HepG2 (cell line): ENCODE data around the gene PDLIM5.

Experiments
- EED ChIP-seq: sonication (generic); formaldehyde crosslinking; IDR thresholded peaks from 2 replicates; pipeline ENCODE4 v1.5.0; 2020; ENCODE audit warnings: mild to moderate bottlenecking, missing genetic modification reagents
- FOXA1 ChIP-seq, 2 experiments: fragments of 450-650 bp in 1 of 2; sonication (generic) in 1 of 2; formaldehyde crosslinking in 1 of 2; IDR thresholded peaks; 2 replicates each; pipeline versions ENCODE4 v1.4.0 to v1.6.1; 2016 to 2020; ENCODE audit warnings: missing genetic modification reagents in 1 of 2
- HCFC1 ChIP-seq: fragments of 150-350 bp; IDR thresholded peaks from 2 replicates; pipeline ENCODE4 v1.6.1; 2014; ENCODE audit warnings: low read depth, low read length
- POLR2A ChIP-seq, 2 experiments: IDR thresholded peaks; 2 replicates each; pipeline ENCODE4 v1.6.1; 2011; ENCODE audit warnings: low read depth in 2 of 2, low read length in 2 of 2, mild to moderate bottlenecking in 1 of 2, moderate library complexity in 1 of 2; ENCODE audit not compliant: insufficient read depth in 1 of 2
- SIN3A ChIP-seq: IDR thresholded peaks from 2 replicates; pipeline ENCODE4 v1.6.1; 2011; ENCODE audit warnings: low read depth, mild to moderate bottlenecking, control low read depth, low read length, borderline replicate concordance
- ZNF124 ChIP-seq: sonication (generic); formaldehyde crosslinking; IDR thresholded peaks from 2 replicates; pipeline ENCODE4 v1.4.0; 2020; ENCODE audit warnings: missing genetic modification reagents
- ZNF207 ChIP-seq: fragments of 450-650 bp; IDR thresholded peaks from 2 replicates; pipeline ENCODE4 v1.6.1; 2016; ENCODE audit warnings: antibody characterized with exemption, borderline replicate concordance
- ZNF274 ChIP-seq: sonication (generic); formaldehyde crosslinking; IDR thresholded peaks from 2 replicates; pipeline ENCODE4 v1.5.1; 2020; ENCODE audit warnings: mild to moderate bottlenecking, missing genetic modification reagents
- TF ChIP-seq, protein P1 (sequence below): sonication (generic); formaldehyde crosslinking; IDR thresholded peaks from 2 replicates; pipeline ENCODE4 v1.5.0; 2020; ENCODE audit warnings: mild to moderate bottlenecking, missing genetic modification reagents, moderate library complexity
- TF ChIP-seq, protein P2 (sequence below), 2 experiments: sonication (generic) in 1 of 2; formaldehyde crosslinking in 1 of 2; IDR thresholded peaks; 2 replicates each; pipeline versions ENCODE4 v1.4.0 to v1.6.1; 2018 to 2020; ENCODE audit warnings: missing genetic modification reagents in 2 of 2, borderline replicate concordance in 1 of 2, low read depth in 1 of 2, mild to moderate bottlenecking in 1 of 2, missing biosample characterization in 1 of 2
- TF ChIP-seq, protein P3 (sequence below): sonication (generic); formaldehyde crosslinking; IDR thresholded peaks from 2 replicates; pipeline ENCODE4 v1.4.0; 2020; ENCODE audit warnings: missing genetic modification reagents, borderline replicate concordance
- TF ChIP-seq, protein P4 (sequence below): IDR thresholded peaks from 2 replicates; pipeline ENCODE4 v1.6.1; 2012; ENCODE audit warnings: inconsistent platforms
- TF ChIP-seq, protein P5 (sequence below): sonication (generic); formaldehyde crosslinking; IDR thresholded peaks from 2 replicates; pipeline ENCODE4 v1.4.0; 2020; ENCODE audit warnings: missing genetic modification reagents

DNA sequence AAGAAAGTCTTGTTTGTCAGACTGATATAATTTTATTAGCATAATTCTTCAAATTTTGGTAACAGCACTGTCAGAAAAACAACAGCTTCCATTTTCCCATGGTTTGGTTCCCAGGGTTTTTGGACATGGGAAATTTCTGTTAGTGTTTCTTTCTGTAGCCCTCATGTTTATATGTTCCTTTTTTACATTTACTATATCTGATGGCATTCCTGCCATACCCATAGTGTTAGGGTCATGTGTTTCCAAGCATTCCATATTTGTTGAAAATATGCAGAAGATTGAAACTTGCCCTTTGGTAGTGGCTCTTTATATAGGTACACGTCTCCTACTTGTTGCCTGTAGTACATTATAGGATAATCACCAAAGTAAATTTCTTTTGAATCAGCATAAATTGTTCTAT is 65.8 kb downstream of the PDLIM5 start:
- TF ChIP-seq ZNF207 (no peak), HCFC1 (no peak), EED (CRISPR knock-in tag) (no peak), SIN3A (no peak), ZNF124 (CRISPR knock-in tag) (no peak), POLR2A (IDR thresholded peaks at IDR 0.05; ENCODE audit: insufficient read depth in 1 of 2, low read depth in 2 of 2, low read length in 2 of 2) (no peak), ZNF274 (CRISPR knock-in tag) (no peak), FOXA1 (IDR thresholded peaks at IDR 0.05) (no peak), FOXA1 (CRISPR knock-in tag; IDR thresholded peaks at IDR 0.05) (no peak)
- TF ChIP-seq, protein P1, sequence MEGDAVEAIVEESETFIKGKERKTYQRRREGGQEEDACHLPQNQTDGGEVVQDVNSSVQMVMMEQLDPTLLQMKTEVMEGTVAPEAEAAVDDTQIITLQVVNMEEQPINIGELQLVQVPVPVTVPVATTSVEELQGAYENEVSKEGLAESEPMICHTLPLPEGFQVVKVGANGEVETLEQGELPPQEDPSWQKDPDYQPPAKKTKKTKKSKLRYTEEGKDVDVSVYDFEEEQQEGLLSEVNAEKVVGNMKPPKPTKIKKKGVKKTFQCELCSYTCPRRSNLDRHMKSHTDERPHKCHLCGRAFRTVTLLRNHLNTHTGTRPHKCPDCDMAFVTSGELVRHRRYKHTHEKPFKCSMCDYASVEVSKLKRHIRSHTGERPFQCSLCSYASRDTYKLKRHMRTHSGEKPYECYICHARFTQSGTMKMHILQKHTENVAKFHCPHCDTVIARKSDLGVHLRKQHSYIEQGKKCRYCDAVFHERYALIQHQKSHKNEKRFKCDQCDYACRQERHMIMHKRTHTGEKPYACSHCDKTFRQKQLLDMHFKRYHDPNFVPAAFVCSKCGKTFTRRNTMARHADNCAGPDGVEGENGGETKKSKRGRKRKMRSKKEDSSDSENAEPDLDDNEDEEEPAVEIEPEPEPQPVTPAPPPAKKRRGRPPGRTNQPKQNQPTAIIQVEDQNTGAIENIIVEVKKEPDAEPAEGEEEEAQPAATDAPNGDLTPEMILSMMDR (CRISPR knock-in tag): no peak
- TF ChIP-seq, protein P2, sequence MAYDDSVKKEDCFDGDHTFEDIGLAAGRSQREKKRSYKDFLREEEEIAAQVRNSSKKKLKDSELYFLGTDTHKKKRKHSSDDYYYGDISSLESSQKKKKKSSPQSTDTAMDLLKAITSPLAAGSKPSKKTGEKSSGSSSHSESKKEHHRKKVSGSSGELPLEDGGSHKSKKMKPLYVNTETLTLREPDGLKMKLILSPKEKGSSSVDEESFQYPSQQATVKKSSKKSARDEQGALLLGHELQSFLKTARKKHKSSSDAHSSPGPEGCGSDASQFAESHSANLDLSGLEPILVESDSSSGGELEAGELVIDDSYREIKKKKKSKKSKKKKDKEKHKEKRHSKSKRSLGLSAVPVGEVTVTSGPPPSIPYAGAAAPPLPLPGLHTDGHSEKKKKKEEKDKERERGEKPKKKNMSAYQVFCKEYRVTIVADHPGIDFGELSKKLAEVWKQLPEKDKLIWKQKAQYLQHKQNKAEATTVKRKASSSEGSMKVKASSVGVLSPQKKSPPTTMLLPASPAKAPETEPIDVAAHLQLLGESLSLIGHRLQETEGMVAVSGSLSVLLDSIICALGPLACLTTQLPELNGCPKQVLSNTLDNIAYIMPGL (CRISPR knock-in tag; IDR thresholded peaks at IDR 0.05; ENCODE audit: borderline replicate concordance in 1 of 2, low read depth in 1 of 2): no peak
- TF ChIP-seq, protein P3, sequence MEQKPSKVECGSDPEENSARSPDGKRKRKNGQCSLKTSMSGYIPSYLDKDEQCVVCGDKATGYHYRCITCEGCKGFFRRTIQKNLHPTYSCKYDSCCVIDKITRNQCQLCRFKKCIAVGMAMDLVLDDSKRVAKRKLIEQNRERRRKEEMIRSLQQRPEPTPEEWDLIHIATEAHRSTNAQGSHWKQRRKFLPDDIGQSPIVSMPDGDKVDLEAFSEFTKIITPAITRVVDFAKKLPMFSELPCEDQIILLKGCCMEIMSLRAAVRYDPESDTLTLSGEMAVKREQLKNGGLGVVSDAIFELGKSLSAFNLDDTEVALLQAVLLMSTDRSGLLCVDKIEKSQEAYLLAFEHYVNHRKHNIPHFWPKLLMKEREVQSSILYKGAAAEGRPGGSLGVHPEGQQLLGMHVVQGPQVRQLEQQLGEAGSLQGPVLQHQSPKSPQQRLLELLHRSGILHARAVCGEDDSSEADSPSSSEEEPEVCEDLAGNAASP (CRISPR knock-in tag): no peak
- TF ChIP-seq, protein P4, sequence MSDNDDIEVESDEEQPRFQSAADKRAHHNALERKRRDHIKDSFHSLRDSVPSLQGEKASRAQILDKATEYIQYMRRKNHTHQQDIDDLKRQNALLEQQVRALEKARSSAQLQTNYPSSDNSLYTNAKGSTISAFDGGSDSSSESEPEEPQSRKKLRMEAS: no peak
- TF ChIP-seq, protein P5, sequence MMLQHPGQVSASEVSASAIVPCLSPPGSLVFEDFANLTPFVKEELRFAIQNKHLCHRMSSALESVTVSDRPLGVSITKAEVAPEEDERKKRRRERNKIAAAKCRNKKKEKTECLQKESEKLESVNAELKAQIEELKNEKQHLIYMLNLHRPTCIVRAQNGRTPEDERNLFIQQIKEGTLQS (CRISPR knock-in tag): no peak
